Esophagus squamous epithelium (tissue), 4 donors: ENCODE measurements around the gene DCPS.

ENCODE experiments used
- CTCF ChIP-seq, 6 experiments: fragments of 450-650 bp in 4 of 6; fragments of 200-600 bp in 2 of 6; sonication (generic) in 2 of 6; IDR thresholded peaks; one replicate each; pipeline ENCODE4 v1.5.1; 2016 to 2019; ENCODE audit warnings: antibody characterized with exemption in 6 of 6, mild to moderate bottlenecking in 4 of 6, moderate library complexity in 4 of 6
- POLR2A ChIP-seq, 4 donors: fragments of 450-650 bp; IDR thresholded peaks; one replicate each; pipeline ENCODE4 v1.6.1; 2017; ENCODE audit warnings: antibody characterized with exemption in 4 of 4, mild to moderate bottlenecking in 4 of 4, moderate library complexity in 3 of 4

GRCh38 chr11:126370016-126370415 lies 66.2 kb downstream of the DCPS start:
- TF ChIP-seq CTCF (IDR thresholded peaks at IDR 0.05) (no peak), POLR2A (IDR thresholded peaks at IDR 0.05) (no peak)
